ENCODE results near the gene AGXT2. TPM values are rescaled to one million over a fixed set of nuclear protein-coding genes. Genes with fewer than 3 reads are reported as not detected.

The AGXT2 gene
- total RNA-seq, 6 experiments from 2014 or later: 24.7 to 88.2 (median 55.8) TPM

GRCh38 chr5:35087991-35088390 is 40.2 kb upstream of the AGXT2 start:
- intact Hi-C loops (cut with DNase I): no loop called here

GRCh38 chr5:35083150-35083549 is 35.4 kb upstream of the AGXT2 start:
- peak; percentile 60 to 81 (median 74) for DNase-seq
- no peak overlapping the region for H3K4me3 ChIP-seq
- H3K36me3 ChIP-seq: no peaks in the 10 kb centered on the region
- TF ChIP-seq CTCF (IDR thresholded peaks at IDR 0.05): no peak
- no peak for TF ChIP-seq POLR2A (IDR thresholded peaks at IDR 0.05)
- 43% methylated on average over 3 of the region's 3 CpGs for WGBS (ENCODE audit: insufficient coverage, low coverage, low lambda C conversion rate, missing lambda C conversion rate)
- ATAC-seq: peak; percentile 74 to 91 (median 88)
- peaks cover 0 to 18% (median under 1%) of the 10 kb centered on the region in 4 donors for H3K4me1 ChIP-seq
- H3K27ac ChIP-seq: peak overlapping the region in 1 of 3 donors; percentile 65
- no peaks in the 10 kb centered on the region for H3K27me3 ChIP-seq
- intact Hi-C loops (cut with DNase I): no loop called here
- no peaks in the 10 kb centered on the region for H3K9me3 ChIP-seq

More at GRCh38 chr5:35087991-35088390, 40.2 kb upstream of the AGXT2 start:
- ATAC-seq (peak; percentile 28 to 74 (median 44)), DNase-seq (peak in 1 of 3 donors; percentile 45)
- Histone ChIP-seq H3K27me3 (no peaks in the 10 kb centered on the region), H3K9me3 (no peaks in the 10 kb centered on the region), H3K36me3 (no peaks in the 10 kb centered on the region), H3K4me1 (peaks cover 0 to 11% (median 3%) of the 10 kb centered on the region in 4 donors), H3K4me3 (no peak overlapping the region), H3K27ac (no peak overlapping the region)
- WGBS (ENCODE audit: insufficient coverage, low coverage, low lambda C conversion rate, missing lambda C conversion rate): 31% methylated on average over 3 of the region's 3 CpGs
- TF ChIP-seq POLR2A (IDR thresholded peaks at IDR 0.05): no peak
- no peak for TF ChIP-seq CTCF (IDR thresholded peaks at IDR 0.05)

GRCh38 chr5:35082530-35082929 is 34.8 kb upstream of the AGXT2 start:
- Histone ChIP-seq H3K9me3 (no peaks in the 10 kb centered on the region), H3K27ac (peak overlapping the region in 2 of 3 donors; percentile 17 to 65), H3K27me3 (no peaks in the 10 kb centered on the region), H3K4me3 (no peak overlapping the region), H3K4me1 (peaks cover 0 to 16% (median 0%) of the 10 kb centered on the region in 4 donors), H3K36me3 (no peaks in the 10 kb centered on the region)
- intact Hi-C loops (cut with DNase I): no loop called here
- ATAC-seq (peak in 3 of 4 donors; percentile 46 to 64 (median 63)), DNase-seq (no peak)
- TF ChIP-seq POLR2A (IDR thresholded peaks at IDR 0.05) (no peak), CTCF (IDR thresholded peaks at IDR 0.05) (no peak)
- WGBS (ENCODE audit: insufficient coverage, low coverage, low lambda C conversion rate, missing lambda C conversion rate): 38% methylated on average over 3 of the region's 3 CpGs

GRCh38 chr5:35081134-35081533 is 33.4 kb upstream of the AGXT2 start:
- ATAC-seq: peak in 3 of 4 donors; percentile 37 to 73 (median 52)
- Histone ChIP-seq H3K9me3 (no peaks in the 10 kb centered on the region), H3K27ac (peak overlapping the region in 1 of 3 donors; percentile 65), H3K36me3 (no peaks in the 10 kb centered on the region), H3K4me3 (no peak overlapping the region), H3K4me1 (peaks cover 0 to 16% (median 0%) of the 10 kb centered on the region in 4 donors), H3K27me3 (no peaks in the 10 kb centered on the region)
- intact Hi-C loops (cut with DNase I): no loop called here
- 79% methylated on average over 5 of the region's 6 CpGs for WGBS (ENCODE audit: insufficient coverage, low coverage, low lambda C conversion rate, missing lambda C conversion rate)
- DNase-seq: peak in 2 of 3 donors; percentile 51 to 61
- TF ChIP-seq CTCF (IDR thresholded peaks at IDR 0.05): no peak
- no peak for TF ChIP-seq POLR2A (IDR thresholded peaks at IDR 0.05)
